KMS-11 (cell line): Measurements from ENCODE around the gene DAGLB.

Experiments
- H2AFZ ChIP-seq: fragments of 200-600 bp; sonication (generic); 2 replicates; pipeline ENCODE4 v1.6.1; 2016; ENCODE audit warnings: antibody characterized with exemption, mixed run types, low read depth
- H3K27ac ChIP-seq: fragments of 200-600 bp; sonication (generic); 2 replicates; pipeline ENCODE4 v1.6.1; 2016; ENCODE audit warnings: mild to moderate bottlenecking, mixed run types
- H3K27me3 ChIP-seq: fragments of 200-600 bp; sonication (generic); 2 replicates; pipeline ENCODE4 v1.6.1; 2017; ENCODE audit warnings: mild to moderate bottlenecking, low read depth, mixed run types, moderate library complexity; ENCODE audit not compliant: insufficient read depth
- H3K36me3 ChIP-seq: fragments of 200-600 bp; sonication (generic); 2 replicates; pipeline ENCODE4 v1.6.1; 2017; ENCODE audit warnings: mild to moderate bottlenecking, mixed run types; ENCODE audit not compliant: insufficient read depth
- H3K4me1 ChIP-seq: fragments of 200-600 bp; sonication (generic); 2 replicates; pipeline ENCODE4 v1.6.1; 2016; ENCODE audit warnings: mild to moderate bottlenecking, low read depth, mixed run types; ENCODE audit not compliant: poor library complexity, severe bottlenecking
- H3K4me2 ChIP-seq: fragments of 200-600 bp; sonication (generic); 2 replicates; pipeline ENCODE4 v1.7.0; 2016; ENCODE audit warnings: mild to moderate bottlenecking, mixed run types
- H3K4me3 ChIP-seq: fragments of 200-600 bp; sonication (generic); IDR thresholded peaks from 2 replicates; pipeline ENCODE4 v1.6.1; 2017; ENCODE audit warnings: low read depth, low read length, mixed read lengths; ENCODE audit not compliant: insufficient read depth
- H3K79me2 ChIP-seq: fragments of 200-600 bp; sonication (generic); 2 replicates; pipeline ENCODE4 v1.6.1; 2016; ENCODE audit warnings: low read depth, mixed run types; ENCODE audit not compliant: insufficient read depth
- H3K9ac ChIP-seq: fragments of 200-600 bp; sonication (generic); 2 replicates; pipeline ENCODE4 v1.6.1; 2016; ENCODE audit warnings: mild to moderate bottlenecking, mixed run types
- H4K20me1 ChIP-seq: fragments of 200-600 bp; sonication (generic); 2 replicates; pipeline ENCODE4 v1.6.1; 2016; ENCODE audit warnings: mild to moderate bottlenecking, mixed run types; ENCODE audit not compliant: insufficient read depth
- TF ChIP-seq, protein P1 (sequence below): fragments of 200-600 bp; sonication (generic); conservative IDR thresholded peaks from 2 replicates; pipeline ENCODE4 v1.6.1; 2017; ENCODE audit warnings: low read depth, mild to moderate bottlenecking, antibody characterized with exemption, low read length, moderate library complexity, mixed read lengths

The DAGLB gene

DNA sequence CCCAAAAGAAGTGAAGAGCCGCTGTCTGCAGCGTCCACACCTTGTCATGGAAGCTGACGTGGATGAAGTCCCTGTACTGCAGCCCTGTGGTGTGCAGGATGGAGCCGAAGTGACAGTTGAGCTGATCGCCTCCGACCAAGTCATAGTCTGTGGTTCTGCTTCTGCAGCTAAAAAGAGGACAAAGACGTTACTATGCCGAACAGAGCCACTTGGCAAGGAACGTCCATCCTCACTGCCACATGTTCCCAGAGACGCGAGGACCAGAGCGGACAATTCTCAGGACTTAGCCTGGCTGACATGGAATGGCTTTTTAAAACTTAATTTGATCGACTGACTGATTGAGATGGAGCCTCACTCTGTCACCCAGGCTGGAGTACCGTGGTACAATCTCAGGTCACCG lies 21.8 kb downstream of the DAGLB start:
- no peaks in the 10 kb centered on the region for H3K36me3 ChIP-seq
- H4K20me1 ChIP-seq = no peaks in the 10 kb centered on the region
- H3K79me2 ChIP-seq = no peaks in the 10 kb centered on the region

DNA sequence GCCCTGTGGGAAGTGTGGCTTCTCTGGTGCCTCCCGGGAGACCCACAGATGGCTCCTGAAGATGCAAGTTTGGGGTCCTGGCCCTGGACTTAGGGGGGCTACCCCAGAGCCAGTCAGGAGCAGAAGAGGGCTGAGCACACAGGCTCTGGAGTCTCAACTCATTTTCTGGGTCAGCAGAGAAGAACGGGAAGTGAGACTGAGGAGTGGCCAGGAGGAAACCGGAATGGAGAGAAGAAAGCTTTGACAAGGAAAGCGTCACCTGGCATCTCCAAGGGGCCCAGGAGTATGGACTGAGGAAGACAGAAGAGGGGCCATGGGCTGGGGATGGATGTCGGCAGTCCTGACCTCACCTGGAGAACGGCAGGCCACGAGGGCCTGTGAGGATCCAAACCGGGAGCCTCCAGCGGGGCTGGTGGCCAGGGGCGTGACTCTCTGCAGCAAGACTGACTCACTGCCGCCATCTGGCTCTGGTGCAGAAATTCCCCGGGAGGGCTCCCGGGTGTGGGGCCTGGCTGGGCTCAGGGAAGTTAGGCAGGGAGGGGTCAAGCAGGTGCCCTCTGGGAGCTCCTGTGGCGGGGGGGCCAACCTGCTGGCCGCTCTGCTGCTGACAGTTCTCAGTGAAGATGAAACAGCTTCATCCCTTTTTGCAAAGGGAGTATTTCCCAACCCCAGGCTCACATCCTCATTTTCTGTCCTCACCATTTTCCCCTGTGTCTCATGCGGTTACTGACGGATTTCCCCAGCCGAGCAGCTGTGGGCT lies 23.6 kb downstream of the DAGLB start:
- Histone ChIP-seq H3K9ac (no peak overlapping the region), H3K36me3 (no peaks in the 10 kb centered on the region), H4K20me1 (no peaks in the 10 kb centered on the region), H3K27me3 (no peaks in the 10 kb centered on the region), H3K79me2 (no peaks in the 10 kb centered on the region), H2AFZ (no peak overlapping the region), H3K4me1 (no peaks in the 10 kb centered on the region), H3K27ac (no peak overlapping the region), H3K4me2 (no peak overlapping the region), H3K4me3 (no peak overlapping the region)
- TF ChIP-seq, protein P1, sequence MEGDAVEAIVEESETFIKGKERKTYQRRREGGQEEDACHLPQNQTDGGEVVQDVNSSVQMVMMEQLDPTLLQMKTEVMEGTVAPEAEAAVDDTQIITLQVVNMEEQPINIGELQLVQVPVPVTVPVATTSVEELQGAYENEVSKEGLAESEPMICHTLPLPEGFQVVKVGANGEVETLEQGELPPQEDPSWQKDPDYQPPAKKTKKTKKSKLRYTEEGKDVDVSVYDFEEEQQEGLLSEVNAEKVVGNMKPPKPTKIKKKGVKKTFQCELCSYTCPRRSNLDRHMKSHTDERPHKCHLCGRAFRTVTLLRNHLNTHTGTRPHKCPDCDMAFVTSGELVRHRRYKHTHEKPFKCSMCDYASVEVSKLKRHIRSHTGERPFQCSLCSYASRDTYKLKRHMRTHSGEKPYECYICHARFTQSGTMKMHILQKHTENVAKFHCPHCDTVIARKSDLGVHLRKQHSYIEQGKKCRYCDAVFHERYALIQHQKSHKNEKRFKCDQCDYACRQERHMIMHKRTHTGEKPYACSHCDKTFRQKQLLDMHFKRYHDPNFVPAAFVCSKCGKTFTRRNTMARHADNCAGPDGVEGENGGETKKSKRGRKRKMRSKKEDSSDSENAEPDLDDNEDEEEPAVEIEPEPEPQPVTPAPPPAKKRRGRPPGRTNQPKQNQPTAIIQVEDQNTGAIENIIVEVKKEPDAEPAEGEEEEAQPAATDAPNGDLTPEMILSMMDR = no peak

More for the DNA sequence above, 21.8 kb downstream of the DAGLB start:
- Histone ChIP-seq H3K4me2 (no peak overlapping the region), H3K4me1 (no peaks in the 10 kb centered on the region), H2AFZ (no peak overlapping the region), H3K4me3 (no peak overlapping the region), H3K27me3 (no peaks in the 10 kb centered on the region), H3K27ac (no peak overlapping the region), H3K9ac (no peak overlapping the region)
- TF ChIP-seq, protein P1 = no peak

DNA sequence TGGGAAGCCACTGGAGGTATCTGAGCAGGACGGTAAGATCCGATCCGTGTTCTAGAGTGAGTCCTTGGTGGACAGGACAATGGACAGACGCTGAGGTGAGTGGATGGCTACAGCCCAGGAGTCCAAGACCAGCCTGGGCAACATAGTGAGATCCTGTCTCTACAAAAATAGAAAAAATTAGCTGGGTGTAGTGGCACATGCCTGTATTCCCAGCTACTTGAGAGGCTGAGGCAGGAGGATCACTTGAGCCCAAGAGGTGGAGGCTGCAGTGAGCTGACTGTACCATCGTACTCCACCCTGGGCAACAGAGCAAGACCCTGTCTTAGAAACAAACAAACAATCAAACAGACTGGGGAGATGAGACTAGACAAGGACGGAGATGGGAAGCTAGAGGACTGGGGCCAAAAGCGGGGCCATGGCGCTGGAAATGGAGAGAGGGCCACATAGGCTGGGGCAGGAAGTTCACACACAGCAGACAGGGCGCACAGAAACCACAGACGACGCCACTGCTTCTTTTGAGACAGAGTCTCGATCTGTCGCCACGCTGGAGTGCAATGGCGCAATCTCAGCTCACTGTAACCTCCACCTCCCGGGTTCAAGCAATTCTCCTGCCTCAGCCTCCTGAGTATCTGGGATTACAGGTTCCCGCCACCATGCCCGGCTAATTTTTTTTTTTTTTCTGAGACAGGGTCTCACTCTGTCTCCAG lies 24.7 kb downstream of the DAGLB start:
- no peak overlapping the region for H2AFZ ChIP-seq
- no peak overlapping the region for H3K4me3 ChIP-seq
- H3K79me2 ChIP-seq = no peaks in the 10 kb centered on the region
- H3K9ac ChIP-seq = no peak overlapping the region
- H4K20me1 ChIP-seq = no peaks in the 10 kb centered on the region
- no peak overlapping the region for H3K27ac ChIP-seq
- H3K4me2 ChIP-seq = no peak overlapping the region
- no peaks in the 10 kb centered on the region for H3K36me3 ChIP-seq
- no peaks in the 10 kb centered on the region for H3K4me1 ChIP-seq
- TF ChIP-seq, protein P1 = no peak
- no peaks in the 10 kb centered on the region for H3K27me3 ChIP-seq

DNA sequence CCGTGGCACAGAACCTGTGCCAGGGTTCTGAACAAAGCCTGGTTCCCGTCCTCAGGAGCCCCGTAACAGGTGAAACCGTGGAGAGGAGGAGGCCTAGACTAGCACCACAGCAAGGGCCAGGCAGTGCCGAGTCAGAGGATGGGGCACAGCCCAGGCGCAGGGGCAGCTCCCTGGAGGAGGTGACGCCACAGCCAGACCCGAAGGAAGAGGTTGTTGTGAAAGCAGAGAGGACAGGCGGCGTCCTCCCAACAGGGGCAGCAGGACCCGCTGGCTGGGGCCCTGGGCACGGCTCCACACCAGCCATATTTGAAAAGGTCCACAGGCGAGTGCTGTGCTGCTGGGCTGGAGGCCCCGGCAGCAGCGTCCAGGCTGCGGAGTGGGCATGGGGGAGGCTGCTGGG lies 25.7 kb downstream of the DAGLB start:
- H3K27me3 ChIP-seq = no peaks in the 10 kb centered on the region
- no peaks in the 10 kb centered on the region for H4K20me1 ChIP-seq
- no peak overlapping the region for H3K9ac ChIP-seq
- no peak overlapping the region for H2AFZ ChIP-seq
- H3K4me2 ChIP-seq = no peak overlapping the region
- TF ChIP-seq, protein P1 = no peak
- peaks cover 3% of the 10 kb centered on the region; the same call in 1 of the 2 replicates for H3K36me3 ChIP-seq
- H3K79me2 ChIP-seq = no peaks in the 10 kb centered on the region
- no peak overlapping the region for H3K27ac ChIP-seq
- H3K4me1 ChIP-seq = no peaks in the 10 kb centered on the region
- H3K4me3 ChIP-seq = no peak overlapping the region
